Left renal pelvis (tissue), 4 donors: ENCODE measurements around the gene ASB4. TPM values are rescaled to one million over a fixed set of nuclear protein-coding genes. Genes with fewer than 3 reads are reported as not detected.

Experiments used
- DNase-seq, 4 donors: peaks; one replicate each; pipeline ENCODE4 v3.0.0-alpha.2; 2013; ENCODE audit warnings: low read depth in 4 of 4, low spot score in 3 of 4
- polyA plus RNA-seq, 4 donors: library from polyadenylated mRNA; unstranded; fragments of 120-200 nt; gene quantifications; one replicate each; pipeline ENCODE4 v1.2.1, GENCODE V29; 2013; ENCODE audit not compliant: insufficient read length in 4 of 4

Gene ASB4
- polyA plus RNA-seq, 4 donors: 0.11 to 0.26 (median 0.23) TPM; not detected in 1

DNA sequence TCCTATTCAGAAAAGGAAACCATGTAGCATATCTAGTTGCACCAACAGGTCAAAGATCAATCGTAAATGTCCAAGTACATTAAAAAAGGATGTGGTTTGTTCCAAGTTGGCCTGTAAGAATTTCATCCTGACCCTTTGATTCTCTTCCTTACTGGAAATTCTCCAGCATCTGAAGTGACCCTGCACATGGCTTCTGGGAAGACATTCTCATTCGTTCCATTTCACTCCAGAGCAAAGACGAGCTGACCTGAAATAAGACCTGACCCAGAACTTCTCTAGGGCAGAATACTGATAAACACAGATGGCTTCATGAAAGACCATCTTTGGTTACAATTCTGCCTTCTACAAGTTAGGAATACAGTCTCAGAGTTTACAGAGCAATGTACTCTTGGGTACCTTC, 39.8 kb downstream of the ASB4 start:
- no peak for DNase-seq

DNA sequence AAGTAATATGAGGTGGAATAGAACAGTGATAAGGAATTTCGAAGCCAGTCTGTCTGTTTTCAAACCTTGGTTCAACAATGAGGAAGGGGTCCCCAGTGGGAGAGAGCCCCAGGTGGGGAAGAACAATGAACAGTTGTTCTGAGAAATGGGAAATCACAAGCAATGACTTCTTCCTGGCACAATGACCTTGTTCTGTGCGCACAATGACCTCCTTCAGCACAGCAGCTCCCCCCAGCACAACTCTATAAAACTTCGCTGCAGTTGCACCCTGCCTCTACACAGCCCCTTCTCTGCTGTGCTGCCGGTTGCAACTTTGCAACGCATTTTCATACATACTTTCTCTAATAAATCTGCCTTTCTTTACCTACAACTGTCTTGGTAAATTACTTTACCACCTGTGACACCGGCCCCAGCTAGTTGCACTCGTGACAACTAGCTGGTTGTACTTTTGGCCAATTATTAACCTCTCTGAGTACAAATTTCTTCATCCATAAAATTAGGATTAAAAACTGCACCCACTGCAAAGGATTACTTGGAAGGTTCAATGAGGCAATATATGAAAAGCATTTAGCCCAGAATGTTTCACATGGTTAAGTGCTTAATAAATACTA, 40.5 kb downstream of the ASB4 start:
- DNase-seq: no peak

DNA sequence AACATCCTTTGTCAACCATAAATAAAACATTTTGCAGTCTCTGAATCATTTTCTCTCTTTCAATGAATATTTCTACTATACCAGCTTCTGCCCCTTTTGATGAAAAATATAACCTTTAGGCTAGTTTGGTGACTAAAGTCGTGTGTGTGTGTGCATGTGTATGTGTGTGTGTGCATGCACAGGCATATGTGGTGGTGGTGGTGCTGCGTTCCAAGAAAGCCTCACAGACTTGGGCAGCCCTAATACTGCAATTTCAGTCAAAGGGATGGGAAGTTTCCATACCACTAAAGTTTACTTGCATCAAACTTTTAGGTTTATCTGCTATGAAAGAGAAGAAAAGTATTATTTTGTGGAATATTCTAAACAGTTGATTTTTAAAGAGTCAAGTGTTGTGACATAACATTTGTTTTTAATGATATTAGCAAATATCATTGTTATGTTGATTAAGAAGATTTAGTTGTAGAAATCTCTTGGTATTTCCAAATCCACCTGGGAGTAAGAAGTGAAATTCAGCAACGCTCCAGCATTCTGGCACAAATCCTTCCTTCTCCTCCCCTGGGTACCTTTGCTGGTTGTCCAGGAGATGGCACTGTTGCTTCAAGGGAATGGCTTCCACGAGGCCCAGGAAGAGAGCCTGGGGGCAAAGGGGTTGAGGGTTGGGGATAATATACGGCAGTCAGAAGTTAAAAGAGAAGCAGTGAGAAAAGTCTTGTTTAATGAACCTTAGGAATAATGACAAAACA, 41.5 kb downstream of the ASB4 start:
- peak in 2 of 4 donors; percentile 40 to 50 for DNase-seq

DNA sequence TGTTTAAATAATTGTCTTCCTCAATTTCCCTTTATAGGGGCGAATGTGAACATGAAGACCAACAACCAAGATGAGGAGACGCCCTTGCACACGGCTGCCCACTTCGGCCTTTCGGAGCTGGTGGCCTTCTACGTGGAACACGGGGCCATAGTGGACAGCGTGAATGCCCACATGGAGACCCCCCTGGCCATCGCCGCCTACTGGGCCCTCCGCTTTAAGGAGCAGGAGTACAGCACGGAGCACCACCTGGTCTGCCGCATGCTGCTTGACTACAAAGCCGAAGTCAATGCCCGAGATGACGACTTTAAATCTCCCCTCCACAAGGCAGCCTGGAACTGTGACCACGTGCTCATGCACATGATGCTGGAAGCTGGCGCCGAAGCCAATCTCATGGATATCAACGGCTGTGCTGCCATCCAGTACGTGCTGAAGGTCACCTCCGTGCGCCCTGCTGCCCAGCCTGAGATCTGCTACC, 42.1 kb downstream of the ASB4 start:
- no peak for DNase-seq

DNA sequence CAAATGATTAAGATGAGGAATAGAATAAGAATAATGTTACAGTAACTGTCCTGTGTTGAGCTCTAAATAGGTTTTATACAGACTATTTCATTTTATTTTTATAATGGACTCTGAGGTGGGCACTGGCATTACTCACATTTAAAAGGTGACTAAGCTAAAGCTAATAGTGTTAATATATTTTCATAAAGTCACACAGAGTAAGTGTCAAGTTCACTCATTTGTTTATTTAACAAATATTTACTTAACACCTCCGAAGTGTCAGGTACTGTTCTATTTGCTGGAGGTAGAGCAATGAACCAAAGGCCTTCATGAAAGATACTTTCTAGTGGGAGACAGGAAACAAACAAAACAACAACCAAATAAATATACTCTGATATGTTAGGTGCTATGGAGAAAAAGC, 44.0 kb downstream of the ASB4 start:
- DNase-seq: no peak

DNA sequence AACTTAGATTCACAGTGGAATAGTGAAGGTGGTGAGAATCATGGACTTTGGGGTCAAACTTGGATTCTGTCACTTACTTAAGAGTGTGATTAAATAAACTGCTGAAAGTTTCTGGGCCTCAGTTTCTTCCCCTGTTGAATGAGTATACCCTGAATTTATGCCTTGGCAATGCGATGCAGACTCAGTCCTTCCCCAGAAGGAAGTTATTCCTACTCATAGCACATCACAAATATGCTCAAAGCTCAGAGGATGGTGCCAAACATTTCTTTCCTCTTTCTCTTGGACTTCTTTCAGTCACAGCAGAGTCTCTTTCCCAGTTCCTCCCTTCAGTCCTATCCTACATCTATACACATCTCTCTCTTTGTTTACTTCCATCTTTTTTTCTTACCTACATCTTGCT, 45.1 kb downstream of the ASB4 start:
- DNase-seq: no peak

DNA sequence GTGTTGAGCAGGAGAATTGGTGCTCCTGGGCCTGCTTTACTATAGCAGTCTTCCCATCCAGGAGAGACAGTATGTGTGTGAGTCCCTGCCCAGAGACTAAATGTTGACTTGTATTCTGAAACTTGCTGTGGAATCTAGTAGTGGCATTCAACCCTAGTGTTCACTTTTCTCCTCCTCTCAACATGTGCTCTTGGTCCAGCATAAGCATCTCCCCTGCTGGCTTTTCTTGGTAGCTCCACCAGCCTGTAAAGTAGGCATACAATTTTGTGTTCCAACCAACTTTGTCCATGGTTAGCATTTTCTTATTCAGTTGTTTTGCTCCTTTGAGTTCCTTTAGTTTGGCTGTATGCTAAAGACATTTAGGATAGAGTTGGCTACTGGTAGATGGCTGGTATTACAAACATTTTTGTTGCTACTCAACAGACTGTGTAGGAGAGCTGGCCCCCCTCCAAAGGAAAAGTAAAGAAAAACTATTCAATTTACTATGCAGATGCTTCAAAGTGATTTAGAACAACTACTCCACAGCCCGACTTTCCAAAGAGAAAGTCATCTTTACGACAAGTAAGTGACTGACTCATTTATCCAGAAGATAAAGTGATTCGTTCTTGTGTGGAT, 46.0 kb downstream of the ASB4 start:
- no peak for DNase-seq

DNA sequence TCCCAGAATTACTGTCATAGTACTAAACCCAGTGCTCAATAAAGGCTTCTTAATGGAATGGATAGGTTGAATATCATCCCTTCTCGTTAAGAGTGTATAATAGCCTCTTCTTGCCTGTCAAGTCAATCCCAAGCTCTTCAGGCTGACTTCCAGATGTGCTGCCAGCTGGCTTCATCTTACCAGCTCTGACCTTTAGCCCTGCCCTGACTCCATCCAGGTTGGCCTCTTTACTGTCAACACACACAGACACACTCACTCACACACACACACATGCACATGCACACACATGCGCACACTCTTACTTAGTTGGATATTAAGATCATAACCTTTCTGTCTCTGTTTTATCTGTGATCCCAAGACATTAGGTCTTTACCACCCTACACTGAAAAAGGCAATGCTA, 49.1 kb downstream of the ASB4 start:
- DNase-seq: no peak

DNA sequence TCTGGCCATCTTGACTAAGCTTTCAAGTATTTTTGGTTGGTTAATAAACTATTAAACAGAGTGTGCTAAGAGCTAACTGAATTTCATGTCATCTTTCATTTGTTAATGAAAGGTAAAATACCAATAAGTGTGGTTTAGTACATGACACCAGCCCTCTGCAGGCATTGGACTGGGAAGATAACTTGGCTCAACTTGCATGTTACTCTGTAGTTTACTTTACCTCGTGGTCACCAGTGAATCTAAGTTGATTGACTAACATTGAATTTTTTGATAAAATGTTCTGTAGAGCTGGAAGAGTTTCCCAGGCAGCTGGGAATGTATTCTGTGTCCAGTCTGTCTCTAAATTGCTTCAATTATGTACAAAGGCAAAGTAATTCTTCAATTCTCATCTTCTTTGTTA, 49.9 kb downstream of the ASB4 start:
- DNase-seq: no peak

DNA sequence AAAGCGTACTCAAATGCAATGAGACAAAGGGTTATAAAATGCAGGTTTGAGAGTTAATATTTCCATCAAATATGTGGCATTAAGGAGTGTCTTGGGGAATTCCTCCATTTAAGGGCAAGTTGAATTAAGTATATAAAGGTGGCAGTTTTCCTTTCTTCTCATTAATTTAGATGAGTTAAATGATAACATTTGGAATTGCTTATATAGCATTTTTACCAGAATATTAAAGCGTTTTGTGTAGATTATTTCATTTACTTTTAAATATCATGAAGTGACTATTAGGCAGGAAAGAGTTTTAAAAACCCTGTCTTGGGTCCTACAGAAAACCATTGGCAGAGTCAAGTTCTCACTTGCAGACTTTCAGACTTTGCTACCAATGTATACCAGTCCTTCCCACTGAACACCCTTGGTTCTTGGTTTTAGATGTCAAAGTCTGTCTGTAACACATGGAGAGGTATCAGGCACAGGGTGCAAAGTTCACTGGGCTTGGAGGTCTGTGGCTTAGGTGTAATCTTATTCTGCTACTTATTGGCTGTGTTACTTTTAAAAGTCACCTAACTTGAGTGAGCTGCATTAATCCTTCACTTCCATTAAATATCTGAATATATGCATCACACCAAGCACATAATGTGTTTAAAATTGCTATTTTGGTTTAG, 51.0 kb downstream of the ASB4 start:
- DNase-seq: no peak

DNA sequence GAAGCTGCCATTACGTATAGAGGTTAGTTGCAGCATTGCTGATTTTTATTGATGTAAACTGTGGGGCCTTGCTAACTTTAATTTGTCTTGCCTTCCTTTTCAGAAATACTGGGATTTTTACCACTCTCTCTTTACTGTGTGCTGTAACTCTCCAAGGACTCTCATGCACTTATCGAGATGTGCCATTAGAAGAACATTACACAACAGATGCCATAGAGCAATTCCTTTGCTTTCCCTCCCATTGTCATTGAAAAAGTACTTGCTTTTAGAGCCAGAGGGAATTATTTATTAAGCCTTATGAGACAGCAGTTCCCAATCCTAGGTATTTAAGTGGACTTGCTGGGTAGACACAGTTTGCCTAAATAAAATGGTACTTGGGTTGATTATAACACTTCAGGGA, 51.7 kb downstream of the ASB4 start:
- no peak for DNase-seq

DNA sequence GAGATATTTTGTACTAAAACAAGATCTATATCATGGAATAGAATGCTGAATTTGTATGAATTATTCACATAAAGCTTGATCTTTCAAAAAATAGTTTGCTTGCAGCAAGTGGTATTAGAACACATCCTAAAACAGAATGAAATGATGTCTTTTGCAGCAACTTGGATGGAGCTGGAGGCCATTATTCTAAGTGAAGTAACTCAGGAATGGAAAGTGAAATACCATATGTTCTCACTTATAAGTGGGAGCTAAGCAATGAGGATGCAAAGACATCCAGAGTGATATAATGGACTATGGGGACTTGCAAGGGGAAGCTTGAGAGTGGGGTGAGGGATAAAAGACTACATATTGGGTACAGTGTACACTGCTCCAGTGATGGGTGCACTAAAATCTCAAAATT, 53.7 kb downstream of the ASB4 start:
- no peak for DNase-seq

DNA sequence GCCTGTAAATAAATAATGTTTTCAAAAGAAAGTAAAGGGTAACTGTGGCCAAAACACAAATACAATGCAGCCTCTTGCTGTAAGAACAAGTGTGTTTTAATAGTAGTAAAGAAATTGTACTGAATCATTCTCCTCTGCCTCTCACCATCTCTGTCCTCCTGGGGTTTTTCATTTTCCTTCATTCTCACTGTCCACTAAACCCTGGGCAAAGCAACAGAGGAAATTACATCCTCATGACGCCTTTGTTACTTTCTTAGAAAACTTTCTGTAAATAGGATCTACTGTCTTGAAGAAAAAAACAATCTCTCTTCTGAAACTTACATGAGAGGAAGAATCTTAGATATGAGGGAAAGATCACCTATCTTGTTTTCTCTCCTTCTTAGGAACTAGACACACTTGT, 54.6 kb downstream of the ASB4 start:
- no peak for DNase-seq

DNA sequence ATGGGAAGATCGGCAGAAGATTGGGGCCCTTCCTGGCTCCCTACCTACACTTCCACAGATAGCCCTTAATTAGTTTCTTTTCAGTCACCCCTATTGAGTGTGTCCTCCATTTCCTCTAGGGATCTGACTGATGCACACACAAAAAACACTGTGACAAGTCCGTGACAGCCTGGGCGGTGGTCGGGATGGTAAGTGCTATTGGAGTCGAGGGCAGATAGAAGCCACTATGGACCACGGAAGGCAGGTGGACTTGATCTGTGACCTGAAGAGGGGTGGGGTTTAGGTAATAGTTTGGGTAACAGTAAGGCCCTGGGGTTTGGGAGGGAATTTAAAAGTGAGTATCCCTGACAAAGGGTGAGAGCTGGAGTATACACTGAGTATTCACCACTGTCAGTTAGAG, 57.6 kb downstream of the ASB4 start:
- no peak for DNase-seq

DNA sequence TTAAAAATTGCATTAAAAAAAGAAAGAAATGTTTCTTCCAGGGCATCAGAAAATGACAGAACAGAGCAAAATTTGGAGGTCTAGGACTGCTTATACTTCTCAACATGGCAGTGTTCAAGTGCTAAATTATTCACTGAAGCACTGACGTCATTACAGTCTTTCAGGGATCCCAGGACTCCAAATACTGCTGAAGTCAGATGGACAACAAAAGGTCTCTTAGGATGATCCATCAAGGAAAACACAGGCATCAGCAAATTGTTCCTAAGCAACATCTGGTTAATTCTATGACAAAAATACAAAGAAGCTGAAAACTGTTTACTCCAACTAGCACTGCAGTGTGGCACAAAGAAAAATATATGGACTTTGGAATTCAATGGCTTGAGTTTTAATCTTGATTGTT, 58.4 kb downstream of the ASB4 start:
- DNase-seq: no peak

DNA sequence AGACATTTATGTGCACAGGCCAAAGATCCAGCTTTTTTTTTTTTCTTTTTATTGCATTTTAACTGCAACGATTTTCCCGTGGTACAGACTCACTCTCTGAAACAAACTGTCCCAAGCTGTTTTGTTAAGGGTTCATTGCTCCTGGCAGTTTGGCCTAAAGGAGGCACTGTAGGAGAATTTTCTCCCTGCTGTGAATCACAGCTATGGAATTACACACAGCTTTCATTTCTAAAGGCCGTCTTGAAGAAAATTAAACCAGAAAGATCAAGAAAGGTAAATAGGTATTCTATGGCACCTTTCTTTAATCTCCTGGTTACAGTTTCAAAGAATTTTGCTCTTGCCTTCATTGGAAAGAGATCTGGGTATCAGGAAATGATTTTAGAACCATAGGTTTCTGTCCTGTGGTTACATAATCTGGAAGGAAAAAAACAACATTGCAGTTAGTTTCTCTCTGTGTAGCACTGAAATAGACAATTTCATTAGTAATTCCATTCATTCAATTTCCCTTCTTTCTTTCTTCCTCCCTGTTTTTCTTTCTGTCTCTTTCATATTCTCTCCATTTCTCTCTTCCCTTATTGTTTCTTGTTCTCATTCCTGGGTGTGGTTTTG, 59.4 kb downstream of the ASB4 start:
- peak in 2 of 4 donors; percentile 45 to 47 for DNase-seq

DNA sequence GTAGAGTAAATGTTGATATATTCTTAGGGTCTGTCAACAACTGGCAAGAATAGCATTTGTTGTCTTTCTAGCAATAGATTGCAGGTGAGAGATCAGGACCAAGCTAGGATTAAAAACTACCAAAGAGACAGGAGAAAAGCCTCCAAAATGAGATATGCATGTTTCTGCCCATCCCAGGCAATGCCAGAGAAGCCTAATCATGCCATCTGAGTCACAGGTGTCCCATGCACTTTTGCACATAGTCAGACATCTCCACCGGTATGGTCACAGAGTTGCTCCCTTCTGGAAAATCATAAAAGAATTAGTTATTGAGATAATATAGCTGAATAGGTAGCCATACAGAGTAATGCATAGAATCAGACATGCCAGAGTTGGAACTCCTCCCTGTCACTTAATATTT, 59.9 kb downstream of the ASB4 start:
- DNase-seq: no peak

DNA sequence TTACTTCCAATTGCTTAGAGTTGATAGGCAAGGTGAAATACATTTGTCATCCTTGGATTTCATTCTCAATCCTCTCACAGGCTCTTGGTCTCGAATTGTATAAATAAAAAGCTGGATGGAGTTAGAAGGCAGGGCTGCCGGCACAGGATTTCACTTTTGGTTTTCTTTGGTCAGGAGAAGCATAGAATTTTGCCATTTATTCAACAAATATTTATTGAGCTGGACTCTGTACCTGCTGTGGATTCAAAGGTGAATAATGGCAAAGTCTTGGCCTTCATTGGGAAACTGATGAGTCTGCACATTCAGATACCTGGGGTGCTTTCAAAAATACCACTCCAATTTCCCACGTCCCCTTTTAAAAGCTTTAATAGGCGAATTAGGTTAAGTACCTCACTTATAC, 60.9 kb downstream of the ASB4 start:
- DNase-seq: no peak

DNA sequence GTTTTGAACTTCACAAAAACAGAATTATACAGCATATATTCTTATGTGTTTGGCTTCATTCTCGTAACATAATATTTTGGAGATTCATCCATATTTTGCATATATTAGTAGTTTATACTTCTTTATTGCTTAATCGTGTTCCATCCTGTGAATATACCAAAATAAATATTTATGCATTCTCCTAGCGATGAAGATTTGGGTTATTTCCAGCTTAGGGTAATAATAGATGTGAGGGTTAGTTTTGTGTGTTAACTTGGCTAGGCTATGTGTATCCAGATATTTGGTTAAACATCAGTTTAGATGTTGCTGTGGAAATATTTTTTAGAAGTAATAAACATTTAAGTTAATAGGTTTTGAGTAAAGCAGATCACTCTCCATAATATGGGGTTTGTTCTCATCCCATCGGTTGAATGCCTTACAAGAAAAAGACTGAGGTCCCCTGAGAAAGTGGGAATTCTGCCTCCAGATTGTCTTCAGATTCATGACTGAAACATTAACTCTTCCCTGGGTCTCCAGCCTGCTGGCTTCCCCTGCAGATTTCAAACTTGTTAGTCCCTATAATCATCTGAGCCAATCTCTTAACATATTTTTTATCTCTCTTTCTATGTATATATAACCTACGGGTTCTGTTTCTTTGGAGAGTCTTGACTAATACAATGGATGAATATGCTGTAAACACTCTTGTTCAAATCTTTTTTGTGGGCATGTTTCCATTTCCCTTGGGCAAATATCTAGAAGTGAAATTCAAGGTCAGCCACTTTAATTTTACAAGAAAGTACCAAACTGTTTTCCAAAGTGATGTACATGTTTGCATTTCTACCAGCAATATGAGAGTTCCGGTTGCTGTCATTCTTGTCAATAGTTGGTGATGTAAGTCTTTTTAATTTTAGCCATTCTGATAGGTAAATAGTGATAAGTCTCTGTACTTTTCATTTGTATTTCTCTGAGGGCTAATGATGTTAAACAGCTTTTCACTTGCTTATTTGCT, 61.9 kb downstream of the ASB4 start:
- DNase-seq: no peak
